GM23338 (cell line): ENCODE data around the gene SFMBT2. TPM values are rescaled to one million over a fixed set of nuclear protein-coding genes. Genes with fewer than 3 reads are reported as not detected.

Experiments used
- ATAC-seq: fragments of 200-7000 bp; cut with Tn5 transposase; 3 replicates; pipeline ENCODE4 v1.9.1; 2020
- DNase-seq: peaks from one replicate; pipeline ENCODE4 v3.0.0-alpha.2; 2015; ENCODE audit warnings: low spot score
- H2AFZ ChIP-seq: fragments of 200-600 bp; sonication (generic); 2 replicates; pipeline ENCODE4 v1.8.0; 2016; ENCODE audit warnings: antibody characterized with exemption, mild to moderate bottlenecking, moderate library complexity
- H3F3A ChIP-seq: fragments of 200-600 bp; sonication (generic); replicated peaks from 2 replicates; pipeline ENCODE4 v1.8.0; 2017; ENCODE audit warnings: antibody characterized with exemption, mixed run types, low read depth
- H3K27ac ChIP-seq: fragments of 200-600 bp; sonication (generic); 2 replicates; pipeline ENCODE4 v1.6.1; 2016; ENCODE audit warnings: low read depth
- H3K27me3 ChIP-seq: fragments of 200-600 bp; sonication (generic); 2 replicates; pipeline ENCODE4 v1.8.0; 2016; ENCODE audit warnings: mild to moderate bottlenecking, mixed run types, moderate library complexity; ENCODE audit not compliant: insufficient read depth
- H3K36me3 ChIP-seq: fragments of 200-600 bp; sonication (generic); 2 replicates; pipeline ENCODE4 v1.8.0; 2016; ENCODE audit warnings: mild to moderate bottlenecking; ENCODE audit not compliant: insufficient read depth
- H3K4me1 ChIP-seq: fragments of 200-600 bp; sonication (generic); 2 replicates; pipeline ENCODE4 v1.8.0; 2016; ENCODE audit warnings: mild to moderate bottlenecking, moderate library complexity; ENCODE audit not compliant: insufficient read depth
- H3K4me2 ChIP-seq: fragments of 200-600 bp; sonication (generic); 2 replicates; pipeline ENCODE4 v1.7.1; 2017; ENCODE audit warnings: mixed run types
- H3K4me3 ChIP-seq: fragments of 200-600 bp; sonication (generic); 2 replicates; pipeline ENCODE4 v1.6.1; 2016; ENCODE audit warnings: mixed run types
- H3K79me2 ChIP-seq: fragments of 200-600 bp; sonication (generic); replicated peaks from 2 replicates; pipeline ENCODE4 v1.8.0; 2017; ENCODE audit warnings: mild to moderate bottlenecking; ENCODE audit not compliant: insufficient read depth
- H3K9me2 ChIP-seq: fragments of 200-600 bp; sonication (generic); 2 replicates; pipeline ENCODE4 v1.8.0; 2017; ENCODE audit not compliant: insufficient read depth
- H4K20me1 ChIP-seq: fragments of 200-600 bp; sonication (generic); replicated peaks from 2 replicates; pipeline ENCODE4 v1.8.0; 2017; ENCODE audit warnings: mild to moderate bottlenecking; ENCODE audit not compliant: insufficient read depth
- H3K27ac Mint-ChIP-seq: 2 replicates; pipeline ENCODE4 v1.8.0; 2020; ENCODE audit warnings: inconsistent platforms, mild to moderate bottlenecking, moderate library complexity, mixed read lengths
- H3K27me3 Mint-ChIP-seq: 3 replicates; pipeline ENCODE4 v1.8.0; 2022; ENCODE audit warnings: low read depth, mild to moderate bottlenecking, moderate library complexity, mixed read lengths, inconsistent platforms; ENCODE audit not compliant: insufficient read depth, poor library complexity
- H3K36me3 Mint-ChIP-seq: 3 replicates; pipeline ENCODE4 v1.8.0; 2021; ENCODE audit warnings: low read depth, mild to moderate bottlenecking, inconsistent platforms, moderate library complexity, mixed read lengths
- H3K4me1 Mint-ChIP-seq: 3 replicates; pipeline ENCODE4 v1.8.0; 2020; ENCODE audit warnings: mild to moderate bottlenecking, inconsistent platforms, mixed read lengths
- H3K4me3 Mint-ChIP-seq: 3 replicates; pipeline ENCODE4 v1.8.0; 2021; ENCODE audit warnings: moderate library complexity, mild to moderate bottlenecking, inconsistent platforms, mixed read lengths
- H3K9me3 Mint-ChIP-seq: 3 replicates; pipeline ENCODE4 v1.8.0; 2020; ENCODE audit warnings: moderate library complexity, mild to moderate bottlenecking, inconsistent platforms, mixed read lengths
- EZH2phosphoT487 ChIP-seq: fragments of 200-600 bp; sonication (generic); IDR thresholded peaks from one replicate; pipeline ENCODE4 v1.8.1; 2018; ENCODE audit warnings: antibody characterized with exemption; ENCODE audit not compliant: unreplicated experiment
- JUNB ChIP-seq: IDR thresholded peaks from one replicate; pipeline ENCODE4 v1.6.1; 2016; ENCODE audit warnings: antibody characterized with exemption; ENCODE audit not compliant: unreplicated experiment
- NANOG ChIP-seq: IDR thresholded peaks from 2 replicates; pipeline ENCODE4 v1.6.1; 2016; ENCODE audit warnings: antibody characterized with exemption, borderline replicate concordance
- POLR2AphosphoS5 ChIP-seq: IDR thresholded peaks from 2 replicates; pipeline ENCODE4 v1.6.1; 2016; ENCODE audit warnings: antibody characterized with exemption, low read depth
- STAT1 ChIP-seq: IDR thresholded peaks from one replicate; pipeline ENCODE4 v1.6.1; 2016; ENCODE audit warnings: antibody characterized with exemption; ENCODE audit not compliant: unreplicated experiment
- ZNF114 ChIP-seq: fragments of 250-450 bp; sonication (Bioruptor Pico); IDR thresholded peaks from 2 replicates; pipeline ENCODE4 v1.5.0; 2020; ENCODE audit warnings: mild to moderate bottlenecking, moderate library complexity
- ZNF331 ChIP-seq: fragments of 250-450 bp; sonication (Bioruptor Pico); IDR thresholded peaks from 2 replicates; pipeline ENCODE4 v1.5.0; 2020; ENCODE audit warnings: low read depth, mild to moderate bottlenecking, moderate library complexity
- polyA plus RNA-seq: library from polyadenylated mRNA; unstranded; fragments of >200 nt; fragmentation: Nextera tagmentation; extraction: Ambion mirVana; gene quantifications from 2 replicates; pipeline ENCODE4 v1.2.1, GENCODE V29; 2016
- total RNA-seq: library from RNA; depleted of rRNA; stranded (reverse); fragments of >200 nt; shearing (Covaris generic); gene quantifications from 2 replicates; pipeline ENCODE4 v1.2.3, GENCODE V29; 2014
- TF ChIP-seq, protein P1 (sequence below): IDR thresholded peaks from 2 replicates; pipeline ENCODE4 v1.6.1; 2016; ENCODE audit warnings: antibody characterized with exemption
- TF ChIP-seq, protein P2 (sequence below): fragments of 250-450 bp; sonication (Bioruptor Pico); IDR thresholded peaks from 2 replicates; pipeline ENCODE4 v1.5.0; 2020; ENCODE audit warnings: mild to moderate bottlenecking, moderate library complexity

SFMBT2 gene
- total and polyA plus RNA-seq, 2 experiments from 2014 or later: 2.7 to 6.7 TPM

DNA sequence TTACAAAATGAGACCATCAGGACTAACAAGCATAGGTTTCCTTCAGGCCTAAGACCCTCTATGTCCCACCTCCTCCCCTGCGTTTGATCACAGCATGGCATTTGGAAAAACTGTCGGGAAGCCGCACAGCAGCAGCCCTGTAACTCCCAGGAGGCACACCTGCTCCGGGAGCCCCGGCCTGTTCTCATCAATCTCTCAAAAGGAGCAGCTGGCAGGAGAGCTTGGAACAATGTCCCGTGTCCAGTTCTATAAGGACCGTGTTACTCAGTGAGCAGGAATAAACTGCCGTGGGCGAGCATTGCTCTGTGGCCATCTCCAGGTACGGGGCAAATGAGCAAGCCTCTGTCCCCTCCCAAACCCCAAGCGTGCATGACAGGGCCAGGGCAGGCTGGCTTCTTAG, 236.9 kb downstream of the SFMBT2 start:
- H3K27me3 ChIP-seq: no peaks in the 10 kb centered on the region
- no peaks in the 10 kb centered on the region for H3K4me1 ChIP-seq
- H3K27ac ChIP-seq: no peak overlapping the region
- no peaks in the 10 kb centered on the region for H3K4me1 Mint-ChIP-seq
- peaks cover 5% of the 10 kb centered on the region for H3K27me3 Mint-ChIP-seq
- no peak overlapping the region for H3K4me3 Mint-ChIP-seq
- no peak overlapping the region for H3K27ac Mint-ChIP-seq
- TF ChIP-seq, protein P1, sequence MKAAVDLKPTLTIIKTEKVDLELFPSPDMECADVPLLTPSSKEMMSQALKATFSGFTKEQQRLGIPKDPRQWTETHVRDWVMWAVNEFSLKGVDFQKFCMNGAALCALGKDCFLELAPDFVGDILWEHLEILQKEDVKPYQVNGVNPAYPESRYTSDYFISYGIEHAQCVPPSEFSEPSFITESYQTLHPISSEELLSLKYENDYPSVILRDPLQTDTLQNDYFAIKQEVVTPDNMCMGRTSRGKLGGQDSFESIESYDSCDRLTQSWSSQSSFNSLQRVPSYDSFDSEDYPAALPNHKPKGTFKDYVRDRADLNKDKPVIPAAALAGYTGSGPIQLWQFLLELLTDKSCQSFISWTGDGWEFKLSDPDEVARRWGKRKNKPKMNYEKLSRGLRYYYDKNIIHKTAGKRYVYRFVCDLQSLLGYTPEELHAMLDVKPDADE: no peak
- no peak for TF ChIP-seq ZNF114
- no peak for TF ChIP-seq ZNF331 (CRISPR knock-in tag)
- no peak for ATAC-seq
- H3K36me3 Mint-ChIP-seq: peaks cover 40% of the 10 kb centered on the region
- no peaks in the 10 kb centered on the region for H4K20me1 ChIP-seq
- DNase-seq: no peak
- peaks cover 20% of the 10 kb centered on the region for H3K9me3 Mint-ChIP-seq
- H3K4me2 ChIP-seq: no peak overlapping the region
- H3K9me2 ChIP-seq: no peaks in the 10 kb centered on the region
- no peaks in the 10 kb centered on the region for H3F3A ChIP-seq
- no peaks in the 10 kb centered on the region; the same call in 1 of the 2 replicates for H3K36me3 ChIP-seq
- H3K4me3 ChIP-seq: no peak overlapping the region
- no peak overlapping the region for H2AFZ ChIP-seq
- no peaks in the 10 kb centered on the region for H3K79me2 ChIP-seq

DNA sequence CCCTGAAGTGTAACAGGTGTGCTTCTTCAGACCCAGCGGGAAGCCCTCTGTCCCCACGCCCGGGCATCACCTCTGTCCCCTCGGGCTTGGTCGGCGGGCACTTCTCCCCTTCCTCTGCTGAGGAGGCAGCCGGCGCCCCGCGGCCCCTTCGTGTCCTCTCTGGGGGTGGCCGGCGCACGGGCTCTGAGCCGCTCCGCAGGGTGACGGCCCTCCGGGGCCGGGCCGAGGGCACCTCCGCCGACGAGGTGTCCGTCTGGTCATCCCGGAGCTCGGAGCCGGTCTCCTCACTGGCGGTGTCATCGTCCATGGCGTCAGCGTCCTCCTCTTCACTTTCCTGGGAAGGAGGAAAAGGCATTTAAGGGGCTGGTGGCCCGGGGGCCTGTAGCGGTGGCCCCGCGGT, 239.0 kb downstream of the SFMBT2 start:
- no peaks in the 10 kb centered on the region for H3K27me3 ChIP-seq
- H3K79me2 ChIP-seq: no peaks in the 10 kb centered on the region
- H3K4me2 ChIP-seq: no peak overlapping the region
- H3K36me3 ChIP-seq: no peaks in the 10 kb centered on the region; the same call in 1 of the 2 replicates
- H3K4me3 Mint-ChIP-seq: no peak overlapping the region
- peaks cover 17% of the 10 kb centered on the region for H3K9me3 Mint-ChIP-seq
- no peak overlapping the region for H3K4me3 ChIP-seq
- H3K27me3 Mint-ChIP-seq: peaks cover 5% of the 10 kb centered on the region
- peaks cover 34% of the 10 kb centered on the region for H3K36me3 Mint-ChIP-seq
- ATAC-seq (no peak), DNase-seq (no peak)
- no peaks in the 10 kb centered on the region for H3F3A ChIP-seq
- no peaks in the 10 kb centered on the region for H3K4me1 ChIP-seq
- H3K9me2 ChIP-seq: no peaks in the 10 kb centered on the region
- no peak overlapping the region for H2AFZ ChIP-seq
- H3K27ac ChIP-seq: no peak overlapping the region
- no peaks in the 10 kb centered on the region for H4K20me1 ChIP-seq
- H3K27ac Mint-ChIP-seq: no peak overlapping the region
- no peaks in the 10 kb centered on the region for H3K4me1 Mint-ChIP-seq
- TF ChIP-seq STAT1 (no peak), POLR2AphosphoS5 (no peak), JUNB (no peak), ZNF114 (no peak), ZNF331 (CRISPR knock-in tag) (no peak), NANOG (no peak), EZH2phosphoT487 (no peak)
- TF ChIP-seq, protein P2, sequence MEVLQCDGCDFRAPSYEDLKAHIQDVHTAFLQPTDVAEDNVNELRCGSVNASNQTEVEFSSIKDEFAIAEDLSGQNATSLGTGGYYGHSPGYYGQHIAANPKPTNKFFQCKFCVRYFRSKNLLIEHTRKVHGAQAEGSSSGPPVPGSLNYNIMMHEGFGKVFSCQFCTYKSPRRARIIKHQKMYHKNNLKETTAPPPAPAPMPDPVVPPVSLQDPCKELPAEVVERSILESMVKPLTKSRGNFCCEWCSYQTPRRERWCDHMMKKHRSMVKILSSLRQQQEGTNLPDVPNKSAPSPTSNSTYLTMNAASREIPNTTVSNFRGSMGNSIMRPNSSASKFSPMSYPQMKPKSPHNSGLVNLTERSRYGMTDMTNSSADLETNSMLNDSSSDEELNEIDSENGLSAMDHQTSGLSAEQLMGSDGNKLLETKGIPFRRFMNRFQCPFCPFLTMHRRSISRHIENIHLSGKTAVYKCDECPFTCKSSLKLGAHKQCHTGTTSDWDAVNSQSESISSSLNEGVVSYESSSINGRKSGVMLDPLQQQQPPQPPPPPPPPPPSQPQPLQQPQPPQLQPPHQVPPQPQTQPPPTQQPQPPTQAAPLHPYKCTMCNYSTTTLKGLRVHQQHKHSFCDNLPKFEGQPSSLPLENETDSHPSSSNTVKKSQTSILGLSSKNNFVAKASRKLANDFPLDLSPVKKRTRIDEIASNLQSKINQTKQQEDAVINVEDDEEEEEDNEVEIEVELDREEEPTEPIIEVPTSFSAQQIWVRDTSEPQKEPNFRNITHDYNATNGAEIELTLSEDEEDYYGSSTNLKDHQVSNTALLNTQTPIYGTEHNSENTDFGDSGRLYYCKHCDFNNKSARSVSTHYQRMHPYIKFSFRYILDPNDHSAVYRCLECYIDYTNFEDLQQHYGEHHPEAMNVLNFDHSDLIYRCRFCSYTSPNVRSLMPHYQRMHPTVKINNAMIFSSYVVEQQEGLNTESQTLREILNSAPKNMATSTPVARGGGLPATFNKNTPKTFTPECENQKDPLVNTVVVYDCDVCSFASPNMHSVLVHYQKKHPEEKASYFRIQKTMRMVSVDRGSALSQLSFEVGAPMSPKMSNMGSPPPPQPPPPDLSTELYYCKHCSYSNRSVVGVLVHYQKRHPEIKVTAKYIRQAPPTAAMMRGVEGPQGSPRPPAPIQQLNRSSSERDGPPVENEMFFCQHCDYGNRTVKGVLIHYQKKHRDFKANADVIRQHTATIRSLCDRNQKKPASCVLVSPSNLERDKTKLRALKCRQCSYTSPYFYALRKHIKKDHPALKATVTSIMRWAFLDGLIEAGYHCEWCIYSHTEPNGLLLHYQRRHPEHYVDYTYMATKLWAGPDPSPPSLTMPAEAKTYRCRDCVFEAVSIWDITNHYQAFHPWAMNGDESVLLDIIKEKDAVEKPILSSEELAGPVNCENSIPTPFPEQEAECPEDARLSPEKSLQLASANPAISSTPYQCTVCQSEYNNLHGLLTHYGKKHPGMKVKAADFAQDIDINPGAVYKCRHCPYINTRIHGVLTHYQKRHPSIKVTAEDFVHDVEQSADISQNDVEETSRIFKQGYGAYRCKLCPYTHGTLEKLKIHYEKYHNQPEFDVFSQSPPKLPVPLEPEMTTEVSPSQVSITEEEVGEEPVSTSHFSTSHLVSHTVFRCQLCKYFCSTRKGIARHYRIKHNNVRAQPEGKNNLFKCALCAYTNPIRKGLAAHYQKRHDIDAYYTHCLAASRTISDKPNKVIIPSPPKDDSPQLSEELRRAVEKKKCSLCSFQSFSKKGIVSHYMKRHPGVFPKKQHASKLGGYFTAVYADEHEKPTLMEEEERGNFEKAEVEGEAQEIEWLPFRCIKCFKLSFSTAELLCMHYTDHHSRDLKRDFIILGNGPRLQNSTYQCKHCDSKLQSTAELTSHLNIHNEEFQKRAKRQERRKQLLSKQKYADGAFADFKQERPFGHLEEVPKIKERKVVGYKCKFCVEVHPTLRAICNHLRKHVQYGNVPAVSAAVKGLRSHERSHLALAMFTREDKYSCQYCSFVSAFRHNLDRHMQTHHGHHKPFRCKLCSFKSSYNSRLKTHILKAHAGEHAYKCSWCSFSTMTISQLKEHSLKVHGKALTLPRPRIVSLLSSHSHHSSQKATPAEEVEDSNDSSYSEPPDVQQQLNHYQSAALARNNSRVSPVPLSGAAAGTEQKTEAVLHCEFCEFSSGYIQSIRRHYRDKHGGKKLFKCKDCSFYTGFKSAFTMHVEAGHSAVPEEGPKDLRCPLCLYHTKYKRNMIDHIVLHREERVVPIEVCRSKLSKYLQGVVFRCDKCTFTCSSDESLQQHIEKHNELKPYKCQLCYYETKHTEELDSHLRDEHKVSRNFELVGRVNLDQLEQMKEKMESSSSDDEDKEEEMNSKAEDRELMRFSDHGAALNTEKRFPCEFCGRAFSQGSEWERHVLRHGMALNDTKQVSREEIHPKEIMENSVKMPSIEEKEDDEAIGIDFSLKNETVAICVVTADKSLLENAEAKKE (CRISPR knock-in tag): no peak
